Measurements from ENCODE around the gene IRAK1.

DNA sequence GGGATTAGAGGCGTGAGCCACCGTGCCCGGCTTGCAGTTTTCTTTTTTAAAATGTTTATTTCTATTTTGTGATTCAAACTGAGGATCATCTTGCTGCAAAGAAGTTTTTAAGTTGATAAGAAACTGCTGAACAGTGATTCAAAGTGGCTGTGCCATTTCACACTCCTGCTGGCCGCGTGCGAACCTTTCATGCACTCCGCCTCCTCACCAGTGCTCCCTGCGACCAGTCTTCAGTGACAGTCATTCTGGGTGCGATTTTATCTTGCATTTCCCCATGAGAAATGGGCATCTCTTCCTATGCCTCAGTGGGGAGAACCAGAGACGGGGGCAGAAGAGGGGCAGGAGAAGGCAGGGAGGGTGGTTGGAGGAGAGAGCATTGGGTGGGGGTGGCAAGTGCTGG, 25.7 kb downstream of the IRAK1 start:
- no peak for TF ChIP-seq POLR2A (IDR thresholded peaks at IDR 0.05)
- TF ChIP-seq, protein P1, sequence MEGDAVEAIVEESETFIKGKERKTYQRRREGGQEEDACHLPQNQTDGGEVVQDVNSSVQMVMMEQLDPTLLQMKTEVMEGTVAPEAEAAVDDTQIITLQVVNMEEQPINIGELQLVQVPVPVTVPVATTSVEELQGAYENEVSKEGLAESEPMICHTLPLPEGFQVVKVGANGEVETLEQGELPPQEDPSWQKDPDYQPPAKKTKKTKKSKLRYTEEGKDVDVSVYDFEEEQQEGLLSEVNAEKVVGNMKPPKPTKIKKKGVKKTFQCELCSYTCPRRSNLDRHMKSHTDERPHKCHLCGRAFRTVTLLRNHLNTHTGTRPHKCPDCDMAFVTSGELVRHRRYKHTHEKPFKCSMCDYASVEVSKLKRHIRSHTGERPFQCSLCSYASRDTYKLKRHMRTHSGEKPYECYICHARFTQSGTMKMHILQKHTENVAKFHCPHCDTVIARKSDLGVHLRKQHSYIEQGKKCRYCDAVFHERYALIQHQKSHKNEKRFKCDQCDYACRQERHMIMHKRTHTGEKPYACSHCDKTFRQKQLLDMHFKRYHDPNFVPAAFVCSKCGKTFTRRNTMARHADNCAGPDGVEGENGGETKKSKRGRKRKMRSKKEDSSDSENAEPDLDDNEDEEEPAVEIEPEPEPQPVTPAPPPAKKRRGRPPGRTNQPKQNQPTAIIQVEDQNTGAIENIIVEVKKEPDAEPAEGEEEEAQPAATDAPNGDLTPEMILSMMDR (IDR thresholded peaks at IDR 0.05), result no peak
